ENCODE measurements around the gene DLG2. TPM values are rescaled to one million over a fixed set of nuclear protein-coding genes. Genes with fewer than 3 reads are reported as not detected.
A peak's percentile ranks its signal among the peaks of the same experiment; 100 is the strongest.

DLG2 gene
- total RNA-seq, 1 donor from 2014 or later, result 6.3 TPM

- ATAC-seq, result no peak
These were observed 1469.5 kb downstream of the DLG2 start for GRCh38 chr11:84157639-84158038.

- ATAC-seq, result no peak
These were observed 1480.3 kb downstream of the DLG2 start for GRCh38 chr11:84146826-84147225.

- ATAC-seq, result no peak
These were observed 1481.4 kb downstream of the DLG2 start for GRCh38 chr11:84145616-84146185.

GRCh38 chr11:84144531-84144930 is 1482.6 kb downstream of the DLG2 start:
- no peak for ATAC-seq

GRCh38 chr11:84142411-84142810 is 1484.7 kb downstream of the DLG2 start:
- ATAC-seq, result no peak

- ATAC-seq, result no peak
These were observed 1486.6 kb downstream of the DLG2 start for GRCh38 chr11:84140386-84141169.

- no peak for ATAC-seq
These were observed 1489.2 kb downstream of the DLG2 start for GRCh38 chr11:84137960-84138359.

- ATAC-seq, result no peak
These were observed 1489.6 kb downstream of the DLG2 start for GRCh38 chr11:84137505-84137904.

GRCh38 chr11:84136926-84137325 is 1490.2 kb downstream of the DLG2 start:
- no peak for ATAC-seq

- ATAC-seq, result peak; percentile 44
These were observed 1496.3 kb downstream of the DLG2 start for GRCh38 chr11:84130646-84131427.

GRCh38 chr11:84129961-84130576 is 1497.1 kb downstream of the DLG2 start:
- ATAC-seq, result no peak

GRCh38 chr11:84128840-84129239 is 1498.3 kb downstream of the DLG2 start:
- ATAC-seq, result no peak

GRCh38 chr11:84117394-84117793 is 1509.8 kb downstream of the DLG2 start:
- ATAC-seq, result no peak

- no peak for ATAC-seq
These were observed 1520.6 kb downstream of the DLG2 start for GRCh38 chr11:84106541-84106940.

- no peak for ATAC-seq
These were observed 1522.0 kb downstream of the DLG2 start for GRCh38 chr11:84105148-84105547.

- no peak for ATAC-seq
These were observed 1524.0 kb downstream of the DLG2 start for GRCh38 chr11:84103096-84103495.

- no peak for ATAC-seq
These were observed 1530.0 kb downstream of the DLG2 start for GRCh38 chr11:84097186-84097585.

- ATAC-seq, result no peak
These were observed 1535.7 kb downstream of the DLG2 start for GRCh38 chr11:84091212-84091986.

- no peak for ATAC-seq
These were observed 1537.8 kb downstream of the DLG2 start for GRCh38 chr11:84089072-84090057.

- ATAC-seq, result no peak
These were observed 1555.3 kb downstream of the DLG2 start for GRCh38 chr11:84071851-84072250.

GRCh38 chr11:84069048-84069447 is 1558.1 kb downstream of the DLG2 start:
- ATAC-seq, result no peak

Measured in esophagus mucosa (tissue), 1 donor.